ENCODE measurements around the gene SYCP2L.
"Not testable (repeated sequence)": the region's sequence is repeated elsewhere in the genome, so short reads cannot be mapped to it uniquely, and the experiment has no call there.

SYCP2L gene

DNA sequence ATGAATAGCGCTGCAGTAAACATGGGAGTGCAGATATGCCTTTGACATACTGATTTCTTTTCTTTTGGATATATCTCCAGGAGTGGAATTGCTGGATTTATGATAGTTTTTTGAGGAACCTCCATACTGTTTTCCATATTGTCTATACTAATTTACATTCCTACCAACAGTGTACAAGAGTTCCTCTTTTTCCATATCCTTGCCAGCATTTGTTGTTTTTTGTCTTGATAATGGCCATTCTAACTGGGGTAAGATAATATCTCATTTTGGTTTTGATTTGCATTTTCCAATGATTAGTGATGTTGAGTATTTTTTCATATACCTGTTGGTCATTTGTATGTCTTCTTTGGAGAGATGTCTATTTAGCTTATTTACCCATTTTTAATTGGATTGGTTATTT is 3.3 kb downstream of the SYCP2L start:
- no peak for DNase-seq (ENCODE audit: low read depth)
- H3K4me3 ChIP-seq (ENCODE audit: low read depth, low read length): no peak overlapping the region
- TF ChIP-seq, protein P1, sequence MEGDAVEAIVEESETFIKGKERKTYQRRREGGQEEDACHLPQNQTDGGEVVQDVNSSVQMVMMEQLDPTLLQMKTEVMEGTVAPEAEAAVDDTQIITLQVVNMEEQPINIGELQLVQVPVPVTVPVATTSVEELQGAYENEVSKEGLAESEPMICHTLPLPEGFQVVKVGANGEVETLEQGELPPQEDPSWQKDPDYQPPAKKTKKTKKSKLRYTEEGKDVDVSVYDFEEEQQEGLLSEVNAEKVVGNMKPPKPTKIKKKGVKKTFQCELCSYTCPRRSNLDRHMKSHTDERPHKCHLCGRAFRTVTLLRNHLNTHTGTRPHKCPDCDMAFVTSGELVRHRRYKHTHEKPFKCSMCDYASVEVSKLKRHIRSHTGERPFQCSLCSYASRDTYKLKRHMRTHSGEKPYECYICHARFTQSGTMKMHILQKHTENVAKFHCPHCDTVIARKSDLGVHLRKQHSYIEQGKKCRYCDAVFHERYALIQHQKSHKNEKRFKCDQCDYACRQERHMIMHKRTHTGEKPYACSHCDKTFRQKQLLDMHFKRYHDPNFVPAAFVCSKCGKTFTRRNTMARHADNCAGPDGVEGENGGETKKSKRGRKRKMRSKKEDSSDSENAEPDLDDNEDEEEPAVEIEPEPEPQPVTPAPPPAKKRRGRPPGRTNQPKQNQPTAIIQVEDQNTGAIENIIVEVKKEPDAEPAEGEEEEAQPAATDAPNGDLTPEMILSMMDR (IDR thresholded peaks at IDR 0.05; ENCODE audit: low read depth, low read length, missing control alignments): no peak

DNA sequence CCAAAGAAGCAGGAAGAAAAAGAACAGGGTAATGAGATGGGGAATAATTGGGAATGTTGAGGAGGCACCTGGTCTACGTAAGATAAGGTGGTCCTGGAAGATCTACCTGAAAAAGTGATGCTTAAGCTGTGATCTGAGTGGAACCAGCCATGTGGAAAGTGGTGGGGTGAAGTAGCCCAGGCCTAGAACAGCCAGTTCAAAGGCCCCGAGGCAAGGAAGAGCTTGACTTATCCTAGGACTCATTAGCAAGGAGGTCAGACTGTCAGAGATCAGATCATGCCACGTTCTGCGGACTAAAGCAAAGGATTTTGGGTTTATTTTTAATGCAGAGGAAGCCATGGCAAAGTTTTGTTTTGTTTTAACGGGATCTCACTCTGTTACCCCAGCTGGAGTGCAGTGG is 5.1 kb downstream of the SYCP2L start:
- TF ChIP-seq, protein P1 (IDR thresholded peaks at IDR 0.05; ENCODE audit: low read depth, low read length, missing control alignments): no peak
- no peak for DNase-seq (ENCODE audit: low read depth)
- no peak overlapping the region for H3K4me3 ChIP-seq (ENCODE audit: low read depth, low read length)

DNA sequence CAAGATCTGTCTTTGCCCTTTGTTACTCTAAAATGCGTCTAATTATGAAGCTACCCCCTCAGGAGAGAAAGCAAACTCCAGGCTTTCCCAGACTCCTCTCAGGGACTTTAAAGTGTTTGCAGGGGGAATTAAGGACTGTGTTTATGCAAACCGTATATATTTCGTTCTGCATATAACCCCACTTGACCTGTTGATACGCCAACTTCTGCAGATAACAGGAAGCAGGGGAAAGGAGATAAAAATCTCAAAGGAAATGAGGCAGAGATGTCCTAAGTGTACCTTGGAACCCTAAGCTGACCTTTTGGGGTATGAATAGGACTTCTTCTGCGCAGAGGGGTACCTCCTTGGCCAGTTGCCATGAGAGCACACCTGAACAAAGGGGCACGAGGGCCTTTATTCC is 8.1 kb downstream of the SYCP2L start:
- TF ChIP-seq, protein P1 (IDR thresholded peaks at IDR 0.05; ENCODE audit: low read depth, low read length, missing control alignments): no peak
- H3K4me3 ChIP-seq (ENCODE audit: low read depth, low read length): no peak overlapping the region
- no peak for DNase-seq (ENCODE audit: low read depth)

DNA sequence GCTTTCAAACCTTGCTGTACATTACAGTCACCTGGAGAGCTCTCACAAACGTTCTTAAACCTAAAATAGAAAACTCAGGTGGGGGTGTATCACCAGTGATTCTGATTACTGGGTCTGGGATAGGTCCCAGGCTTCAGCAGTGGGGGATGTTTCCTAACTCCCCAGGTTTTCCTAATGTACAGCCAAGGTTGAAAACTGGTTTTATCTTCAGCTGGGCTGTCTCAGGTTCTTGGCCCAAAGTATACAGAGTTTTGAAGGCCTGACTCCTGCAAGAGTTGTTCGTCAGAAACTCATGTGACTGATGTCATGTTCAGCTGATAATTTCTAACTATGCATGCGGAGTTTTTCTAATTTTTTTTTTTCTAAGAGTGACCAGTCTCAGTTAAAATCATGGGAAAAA is 9.8 kb downstream of the SYCP2L start:
- no peak for DNase-seq (ENCODE audit: low read depth)
- no peak overlapping the region for H3K4me3 ChIP-seq (ENCODE audit: low read depth, low read length)
- TF ChIP-seq, protein P1 (IDR thresholded peaks at IDR 0.05; ENCODE audit: low read depth, low read length, missing control alignments): no peak

DNA sequence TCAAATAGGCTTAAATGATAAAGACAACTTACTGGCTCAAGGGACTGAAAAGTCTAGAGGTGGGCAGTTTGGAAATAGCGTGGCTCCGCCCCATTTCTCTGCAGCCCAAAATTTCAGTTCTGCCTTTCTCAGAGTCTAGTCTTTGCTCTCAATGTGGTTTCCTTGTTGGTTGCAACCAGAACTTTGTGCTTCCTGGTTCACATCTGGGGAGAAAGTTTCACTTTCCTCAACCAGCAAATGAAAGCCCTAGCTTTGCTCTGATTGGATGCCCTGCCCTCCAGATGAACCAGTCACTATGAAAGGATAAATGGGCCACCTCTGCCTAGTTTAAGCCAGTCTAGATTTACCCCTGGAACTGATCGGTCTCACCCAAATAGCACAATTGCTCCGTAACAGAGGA is 14.9 kb downstream of the SYCP2L start:
- peak; percentile 76 for DNase-seq (ENCODE audit: low read depth)

DNA sequence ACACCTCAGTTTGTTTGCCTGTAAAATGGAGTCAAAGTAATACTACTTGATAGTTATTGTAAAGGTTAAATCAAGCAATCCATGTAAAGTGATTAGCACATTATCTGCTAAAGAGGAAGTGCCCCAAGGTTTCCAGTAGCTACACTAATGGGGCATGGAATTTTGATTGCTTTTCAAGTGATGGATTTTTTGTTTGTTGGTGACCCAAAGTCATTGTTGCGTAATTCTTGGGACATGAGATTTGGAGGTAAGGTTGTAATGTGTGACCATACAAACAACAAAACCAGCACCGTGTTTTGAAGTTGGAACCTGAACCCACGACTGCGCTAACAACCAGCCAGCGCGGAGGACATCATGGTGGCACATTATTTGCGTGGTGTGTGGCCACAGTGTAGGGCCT is 17.2 kb downstream of the SYCP2L start:
- no peak for DNase-seq (ENCODE audit: low read depth)
- TF ChIP-seq, protein P1 (IDR thresholded peaks at IDR 0.05; ENCODE audit: low read depth, low read length, missing control alignments): no peak
- no peak overlapping the region for H3K4me3 ChIP-seq (ENCODE audit: low read depth, low read length)

More for the DNA sequence above, 14.9 kb downstream of the SYCP2L start:
- TF ChIP-seq, protein P1 (IDR thresholded peaks at IDR 0.05; ENCODE audit: low read depth, low read length, missing control alignments): no peak
- no peak overlapping the region for H3K4me3 ChIP-seq (ENCODE audit: low read depth, low read length)

DNA sequence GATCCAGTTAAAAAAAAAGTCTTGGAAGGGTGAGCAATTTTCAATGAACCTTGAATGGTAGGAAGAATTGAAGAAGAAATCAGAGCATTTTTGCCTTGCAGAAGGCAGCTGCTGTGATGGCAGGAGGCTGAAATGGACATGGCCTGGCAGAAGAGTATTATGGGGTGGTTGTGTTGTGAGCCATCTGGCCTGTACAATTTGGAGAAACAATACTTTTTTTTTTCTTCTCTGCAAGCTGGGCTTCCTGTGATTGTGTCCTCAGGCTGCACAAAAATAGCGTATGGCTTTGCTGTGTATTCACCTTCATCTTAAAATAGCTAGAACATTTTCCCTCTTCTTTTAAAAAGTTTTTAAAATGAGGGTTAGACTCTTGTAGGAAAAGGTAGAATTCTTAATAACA is 21.4 kb downstream of the SYCP2L start:
- no peak overlapping the region for H3K4me3 ChIP-seq (ENCODE audit: low read depth, low read length)
- no peak for DNase-seq (ENCODE audit: low read depth)
- TF ChIP-seq, protein P1 (IDR thresholded peaks at IDR 0.05; ENCODE audit: low read depth, low read length, missing control alignments): no peak

DNA sequence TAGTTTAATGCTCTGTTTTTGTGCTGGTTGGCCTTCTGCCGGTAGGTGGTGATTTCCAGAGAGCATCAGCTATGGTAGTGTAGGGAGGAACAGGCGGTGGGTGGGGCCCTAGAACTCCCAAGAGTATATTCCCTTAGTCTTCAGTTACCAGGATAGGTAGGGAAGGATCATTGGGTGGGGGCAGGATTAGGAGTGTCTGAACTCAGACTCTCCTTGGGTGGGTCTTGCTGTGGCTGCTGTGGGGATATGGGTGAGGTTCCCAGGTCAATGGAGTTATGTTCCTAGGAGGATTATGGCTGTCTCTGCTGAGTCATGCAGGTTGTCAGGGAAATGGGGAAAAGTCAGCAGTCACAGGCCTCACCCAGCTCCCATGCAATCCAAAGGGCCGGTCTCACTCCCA is 32.7 kb downstream of the SYCP2L start:
- not testable (repeated sequence) for DNase-seq (ENCODE audit: low read depth); H3K4me3 ChIP-seq (ENCODE audit: low read depth, low read length)
